Loucy (cell line): ENCODE data around the gene ENOX1.
"Not testable (repeated sequence)": the region's sequence is repeated elsewhere in the genome, so short reads cannot be mapped to it uniquely, and the experiment has no call there.

Experiments
- CTCF ChIP-seq: fragments of 200-600 bp; sonication (generic); conservative IDR thresholded peaks from 2 replicates; pipeline ENCODE4 v1.5.1; 2014; ENCODE audit warnings: mild to moderate bottlenecking, antibody characterized with exemption, low read length
- EZH2phosphoT487 ChIP-seq: fragments of 200-600 bp; IDR thresholded peaks from 2 replicates; pipeline ENCODE4 v1.6.1; 2018; ENCODE audit warnings: antibody characterized with exemption, mild to moderate bottlenecking, moderate library complexity, borderline replicate concordance

GRCh38 chr13:43415903-43416391 lies 370.8 kb downstream of the ENOX1 start:
- not testable (repeated sequence) for TF ChIP-seq EZH2phosphoT487, CTCF
